Measurements from ENCODE around the gene SH3GL3.

SH3GL3 gene

GRCh38 chr15:83616840-83617239 is 169.7 kb downstream of the SH3GL3 start:
- DNase-seq (ENCODE audit: low spot score) = no peak

DNA sequence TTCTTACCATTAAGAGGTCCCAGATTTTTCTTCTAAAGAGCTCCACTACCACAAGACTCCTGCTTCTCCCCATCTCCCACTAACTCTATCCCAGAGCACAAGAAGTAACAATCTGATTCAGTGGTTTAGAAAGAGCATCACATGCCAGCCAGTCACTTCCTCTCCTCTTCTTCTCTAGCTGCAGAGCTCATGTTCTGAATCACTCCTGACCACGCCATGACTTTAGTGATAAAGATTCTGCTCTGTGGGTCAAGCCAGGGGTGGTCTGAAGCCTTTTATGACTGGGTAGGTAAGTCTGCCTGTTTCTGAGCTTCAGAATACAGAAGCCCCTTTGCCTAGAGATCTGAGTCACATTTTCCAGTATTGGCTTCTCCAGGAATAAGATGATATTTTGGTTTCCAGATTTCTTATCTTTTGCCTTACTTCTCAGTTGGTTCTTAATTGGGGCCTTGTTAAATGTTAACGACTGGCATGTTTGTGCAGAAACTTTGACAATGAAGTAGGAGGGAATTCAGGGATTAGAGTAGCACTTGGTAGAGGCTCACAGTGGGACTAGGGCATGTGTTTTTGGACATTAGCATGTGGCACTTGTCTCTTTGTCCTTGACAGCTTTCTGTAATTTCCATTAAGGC is 179.1 kb downstream of the SH3GL3 start:
- DNase-seq (ENCODE audit: low spot score) = no peak

DNA sequence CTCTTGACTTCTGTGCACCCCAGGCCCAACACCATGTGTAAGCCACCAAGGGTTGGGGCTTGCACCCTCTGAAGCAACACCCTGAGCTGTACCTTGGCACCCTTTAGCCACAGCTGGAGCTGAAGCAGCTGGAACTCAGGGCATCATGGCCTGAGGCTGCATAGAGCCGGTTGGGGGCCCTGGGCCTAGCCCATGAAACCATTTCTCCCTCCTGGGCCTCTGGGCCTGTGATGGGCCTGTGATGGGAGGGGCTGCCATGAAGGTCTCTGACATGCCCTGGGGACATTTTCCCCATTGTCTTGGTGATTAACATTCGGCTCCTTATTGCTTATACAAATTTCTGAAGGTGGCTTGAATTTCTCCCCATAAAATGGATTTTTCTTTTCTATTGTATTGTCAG is 184.4 kb downstream of the SH3GL3 start:
- no peak for DNase-seq (ENCODE audit: low spot score)

GRCh38 chr15:83643201-83643600 is 196.1 kb downstream of the SH3GL3 start:
- no peak for DNase-seq (ENCODE audit: low spot score)

DNA sequence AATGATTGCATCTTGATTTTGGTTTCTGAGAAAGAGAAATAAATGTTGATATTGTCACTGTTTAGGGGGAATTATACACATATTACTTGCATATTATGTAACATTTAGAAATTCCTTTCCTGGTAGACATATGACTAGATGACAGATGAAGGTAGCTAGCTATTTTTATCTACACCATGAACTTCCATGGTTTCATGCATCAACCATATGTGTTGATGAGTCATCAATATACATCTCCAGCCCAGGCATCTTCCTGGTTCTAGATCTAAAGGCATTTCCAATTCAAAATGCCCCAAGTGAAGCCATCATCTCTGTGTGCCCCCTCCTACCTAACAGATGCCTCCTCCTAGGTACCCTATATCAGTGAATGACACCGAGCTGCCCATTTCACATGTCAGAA is 197.3 kb downstream of the SH3GL3 start:
- DNase-seq (ENCODE audit: low spot score) = no peak

DNA sequence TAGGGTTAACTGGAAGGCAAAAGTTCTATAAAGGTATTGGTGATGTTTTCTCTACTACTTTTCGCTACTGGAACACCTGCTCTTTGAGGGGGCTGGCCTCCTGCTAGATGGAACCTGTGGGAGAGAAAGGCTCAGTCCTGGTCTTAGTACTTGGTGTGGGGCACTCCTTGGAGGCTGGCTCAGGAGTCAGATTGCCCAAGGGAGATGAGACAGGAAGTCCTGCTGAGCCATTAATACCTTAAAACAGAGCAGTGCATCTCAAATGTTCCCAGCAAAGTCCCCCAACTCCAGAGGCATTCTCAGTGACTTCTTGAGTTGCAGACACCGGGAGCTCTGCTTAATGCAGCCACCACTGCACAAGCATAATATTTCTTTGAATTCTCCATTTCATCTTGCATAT is 203.7 kb downstream of the SH3GL3 start:
- no peak for DNase-seq (ENCODE audit: low spot score)

DNA sequence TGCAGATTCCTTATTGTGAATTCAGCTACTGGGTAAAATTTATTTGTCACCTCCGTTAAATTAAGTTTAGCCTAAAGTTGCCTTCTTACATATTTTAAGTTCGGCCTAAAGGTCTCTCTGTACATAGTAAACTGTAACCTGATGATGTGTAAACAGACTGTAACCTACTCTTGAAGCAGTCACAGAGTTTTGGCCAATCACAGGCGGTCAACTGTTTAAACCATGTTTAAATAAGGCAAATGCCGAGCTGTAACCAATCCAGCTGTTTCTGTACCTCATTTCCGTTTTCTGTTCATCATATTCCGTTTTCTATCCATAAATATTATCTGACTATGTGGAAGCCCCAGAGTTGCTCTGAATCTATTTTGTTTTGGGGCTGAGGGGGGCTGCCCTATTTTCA is 204.4 kb downstream of the SH3GL3 start:
- DNase-seq (ENCODE audit: low spot score) = no peak

- DNase-seq (ENCODE audit: low spot score) = no peak
Observed at GRCh38 chr15:83652626-83653204, 205.6 kb downstream of the SH3GL3 start.

- no peak for DNase-seq (ENCODE audit: low spot score)
Observed at GRCh38 chr15:83653288-83653638, 206.1 kb downstream of the SH3GL3 start.

DNA sequence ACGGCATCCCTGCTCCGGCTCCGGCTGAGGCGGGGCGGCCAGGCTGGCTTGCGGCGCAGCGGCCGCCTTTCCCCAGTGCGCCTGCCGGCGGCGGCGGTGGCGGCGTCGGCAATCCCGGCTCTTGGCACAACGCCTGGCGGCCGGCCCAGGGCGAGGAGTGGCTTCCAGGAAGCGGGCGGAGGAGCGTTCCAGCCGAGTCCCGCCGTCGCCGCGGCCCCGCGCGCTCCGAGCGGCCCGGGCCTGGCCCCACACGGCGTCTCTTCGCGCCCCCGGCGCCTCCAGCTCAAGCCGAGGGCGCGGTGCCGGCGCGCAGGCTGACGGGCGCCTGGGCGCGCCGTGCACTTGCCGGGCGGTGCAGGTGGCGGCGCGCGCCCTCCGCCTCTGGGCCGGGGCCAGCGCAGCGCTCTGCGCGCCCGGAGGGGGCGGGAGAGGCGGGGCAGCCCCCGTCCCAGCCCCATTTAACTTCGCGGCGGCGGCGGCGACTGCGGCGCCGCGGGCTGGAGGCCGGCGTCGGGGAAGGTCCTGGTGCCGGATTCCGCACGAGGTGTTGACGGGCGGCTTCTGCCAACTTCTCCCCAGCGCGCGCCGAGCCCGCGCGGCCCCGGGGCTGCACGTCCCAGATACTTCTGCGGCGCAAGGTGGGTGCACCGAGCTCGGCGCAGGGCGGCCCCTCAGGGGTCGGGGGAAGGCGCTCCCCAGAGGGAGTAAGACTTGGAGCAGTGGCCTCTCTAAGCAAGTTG is 206.7 kb downstream of the SH3GL3 start, which contains the start of gene ADAMTSL3:
ADAMTSL3 (plus strand) TSS at position 485 of the 740 bp plus-strand sequence. CDS start 1,639 bp downstream, outside the sequence.
- DNase-seq (ENCODE audit: low spot score) = peak; percentile 81

DNA sequence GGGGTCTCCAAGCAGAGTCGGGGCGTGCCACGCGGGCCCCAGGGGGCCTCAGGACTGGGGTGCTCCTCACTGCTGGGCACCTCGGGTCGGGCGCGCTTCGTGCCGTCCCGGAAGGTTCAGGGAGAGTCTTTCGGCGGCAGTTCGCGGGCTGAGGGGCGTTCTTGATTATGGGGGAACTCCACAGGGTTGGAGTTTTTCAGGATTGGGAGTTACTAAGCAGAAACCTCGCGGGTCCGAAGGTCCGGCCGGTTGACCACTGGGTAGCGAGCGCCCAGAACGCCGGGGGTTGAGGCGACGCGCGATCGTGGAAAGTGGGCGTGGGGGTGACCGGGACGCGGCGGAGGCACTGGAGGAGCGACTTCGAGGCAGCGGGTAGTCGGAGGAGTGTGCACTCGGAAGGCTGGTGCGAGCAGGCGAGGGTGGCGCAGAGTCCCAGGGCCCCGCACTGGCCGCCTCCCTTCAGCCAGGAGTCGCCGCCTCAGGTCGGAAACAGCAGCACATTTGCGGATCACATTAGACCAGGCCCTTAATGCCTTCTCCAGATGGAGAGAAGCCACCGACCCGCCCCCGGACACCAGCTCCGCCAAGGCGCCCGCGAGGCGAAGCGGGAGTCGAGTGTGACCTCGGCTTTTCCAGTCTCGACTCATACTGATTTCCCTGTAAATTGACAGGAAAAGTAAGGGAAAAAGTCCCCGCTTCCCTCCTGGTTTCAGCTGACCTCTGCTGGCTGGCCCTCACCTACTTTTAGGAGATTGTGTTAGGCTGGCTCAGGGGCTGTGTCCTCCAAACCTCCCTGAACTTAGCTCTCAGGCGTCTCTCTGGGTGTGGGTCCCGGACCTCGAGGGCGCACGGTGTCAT is 207.5 kb downstream of the SH3GL3 start:
- DNase-seq (ENCODE audit: low spot score) = peak; percentile 72

- no peak for DNase-seq (ENCODE audit: low spot score)
Observed at GRCh38 chr15:83655237-83655616, 208.1 kb downstream of the SH3GL3 start.

- no peak for DNase-seq (ENCODE audit: low spot score)
Observed at GRCh38 chr15:83656192-83656591, 209.1 kb downstream of the SH3GL3 start.

GRCh38 chr15:83656943-83657528 is 209.9 kb downstream of the SH3GL3 start:
- no peak for DNase-seq (ENCODE audit: low spot score)

- no peak for DNase-seq (ENCODE audit: low spot score)
Observed at GRCh38 chr15:83657549-83657948, 210.4 kb downstream of the SH3GL3 start.

DNA sequence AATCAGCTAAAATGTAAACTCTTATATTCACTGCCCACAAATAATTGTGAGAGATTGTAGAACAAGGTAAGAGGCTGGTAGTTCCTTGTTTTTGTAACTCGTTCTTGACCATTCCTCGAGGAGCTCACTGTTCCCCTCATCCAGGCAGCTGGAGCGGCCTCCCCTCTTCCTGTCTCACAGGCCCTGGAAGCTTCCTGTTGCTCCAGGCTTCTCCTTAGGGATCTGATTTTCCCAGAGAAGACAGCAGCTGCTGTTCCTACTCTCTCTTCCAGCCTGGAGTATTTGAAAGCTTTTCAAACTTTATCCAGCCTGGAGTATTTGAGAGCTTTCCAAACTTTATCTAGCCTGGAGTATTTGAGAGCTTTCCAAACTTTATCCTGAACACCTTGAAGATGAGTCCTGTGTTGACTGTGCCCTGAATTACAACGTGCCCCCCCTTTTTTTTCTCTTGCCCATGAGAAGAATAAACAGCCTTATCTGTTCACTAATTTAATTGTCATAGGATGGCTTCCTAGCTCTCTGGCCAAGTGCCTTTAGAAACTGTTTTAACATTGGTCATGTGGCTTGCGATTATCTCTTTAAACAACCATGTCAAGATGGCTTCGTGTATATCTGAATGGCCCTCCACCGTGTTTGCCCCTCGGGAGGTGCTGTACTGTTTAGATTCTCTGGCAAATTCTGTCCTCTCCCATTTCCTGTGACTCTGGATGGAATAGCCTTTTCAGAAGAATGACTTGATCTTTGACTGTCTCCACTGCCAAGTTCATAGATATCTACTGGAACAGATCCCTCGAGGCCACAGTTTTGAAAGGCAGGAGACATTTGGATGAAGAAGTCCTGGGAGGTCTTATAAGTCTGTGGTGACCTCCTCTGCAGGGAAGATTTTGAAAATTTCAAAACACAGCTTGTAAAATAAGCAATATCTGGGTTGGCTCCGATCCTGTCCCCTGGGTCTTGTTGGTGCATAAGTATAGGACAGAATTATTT is 211.6 kb downstream of the SH3GL3 start:
- DNase-seq (ENCODE audit: low spot score) = no peak

GRCh38 chr15:83659417-83659812 is 212.3 kb downstream of the SH3GL3 start:
- DNase-seq (ENCODE audit: low spot score) = no peak

DNA sequence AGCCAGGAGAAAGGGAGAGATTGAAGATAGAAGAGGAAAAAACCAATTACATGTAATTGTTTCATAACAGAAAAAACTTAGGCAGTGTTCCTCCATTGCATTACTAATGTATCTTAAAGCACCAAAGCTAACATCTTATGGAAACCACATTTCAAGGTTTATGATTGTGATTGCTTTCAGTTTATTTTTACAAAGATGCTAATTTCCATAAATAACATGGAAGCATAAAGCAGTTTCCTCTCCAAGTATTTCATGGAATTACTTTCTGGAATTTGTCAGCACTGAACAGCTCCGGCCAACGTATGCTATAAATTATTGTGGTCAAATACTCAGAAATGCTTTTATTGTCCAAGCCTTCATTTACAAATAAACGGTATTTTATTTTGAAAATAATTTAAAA is 218.3 kb downstream of the SH3GL3 start:
- no peak for DNase-seq (ENCODE audit: low spot score)
